ENCODE results near the gene TAL1. TPM values are rescaled to one million over a fixed set of nuclear protein-coding genes. Genes with fewer than 3 reads are reported as not detected.
A peak's percentile ranks its signal among the peaks of the same experiment; 100 is the strongest.

TAL1 gene
- total and polyA plus RNA-seq, 2 experiments from 2014 or later: not detected

GRCh38 chr1:47230692-47231300 is 1.2 kb downstream of the TAL1 start:
- H3K36me3 ChIP-seq (ENCODE audit: insufficient read depth): no peaks in the 10 kb centered on the region
- H3K4me1 ChIP-seq (ENCODE audit: insufficient read depth): peaks cover 74% of the 10 kb centered on the region
- ATAC-seq (peak; percentile 45), DNase-seq (ENCODE audit: low spot score) (peak; percentile 73)
- H3K27ac ChIP-seq (ENCODE audit: low read depth): no peak overlapping the region
- no peak for TF ChIP-seq CTCF (conservative IDR thresholded peaks at IDR 0.05; ENCODE audit: low read depth in 2 of 2)
- TF ChIP-seq POLR2AphosphoS5 (IDR thresholded peaks at IDR 0.05; ENCODE audit: low read depth): no peak
- no peak for TF ChIP-seq ZNF331 (CRISPR knock-in tag; IDR thresholded peaks at IDR 0.05; ENCODE audit: low read depth)
- TF ChIP-seq CREB1 (CRISPR knock-in tag; IDR thresholded peaks at IDR 0.05; ENCODE audit: low read depth): no peak
- TF ChIP-seq ZNF114 (CRISPR knock-in tag; IDR thresholded peaks at IDR 0.05): no peak
- TF ChIP-seq ETS1 (IDR thresholded peaks at IDR 0.05): no peak
- peak; percentile 97 for TF ChIP-seq EZH2 (IDR thresholded peaks at IDR 0.05; ENCODE audit: low read depth, unreplicated experiment)
- peak; percentile 79 for TF ChIP-seq NANOG (IDR thresholded peaks at IDR 0.05; ENCODE audit: borderline replicate concordance)
- peak; percentile 86 for TF ChIP-seq EZH2phosphoT487 (IDR thresholded peaks at IDR 0.05; ENCODE audit: unreplicated experiment)
- H3K27me3 ChIP-seq (ENCODE audit: insufficient read depth): peaks cover 100% of the 10 kb centered on the region
- H3K4me3 ChIP-seq: peak overlapping the region; percentile 53
- Mint-ChIP-seq H3K4me1 (peaks cover 65% of the 10 kb centered on the region), H3K27ac (no peak overlapping the region), H3K27me3 (ENCODE audit: insufficient read depth, low read depth, poor library complexity) (peaks cover 98% of the 10 kb centered on the region), H3K36me3 (ENCODE audit: low read depth) (no peaks in the 10 kb centered on the region), H3K9me3 (0 out of 3 replicates have a peak, but pooled peaks cover 3% of the 10 kb centered on the region), H3K4me3 (peak overlapping the region; percentile 71)
- no peaks in the 10 kb centered on the region for H3K79me2 ChIP-seq (replicated peaks; ENCODE audit: insufficient read depth)
- peak overlapping the region; percentile 76 for H3K4me2 ChIP-seq
- peaks cover 25% of the 10 kb centered on the region; the same call in 1 of the 2 replicates for H4K20me1 ChIP-seq (replicated peaks; ENCODE audit: insufficient read depth)
- H3F3A ChIP-seq (replicated peaks; ENCODE audit: low read depth): peaks cover 24% of the 10 kb centered on the region
- no peaks in the 10 kb centered on the region for H3K9me2 ChIP-seq (ENCODE audit: insufficient read depth)
- H2AFZ ChIP-seq: no peak overlapping the region

- Histone ChIP-seq H3K79me2 (replicated peaks; ENCODE audit: insufficient read depth) (no peaks in the 10 kb centered on the region), H3K36me3 (ENCODE audit: insufficient read depth) (no peaks in the 10 kb centered on the region), H3K4me2 (peak overlapping the region; percentile 76), H2AFZ (no peak overlapping the region), H4K20me1 (replicated peaks; ENCODE audit: insufficient read depth) (peaks cover 23% of the 10 kb centered on the region; the same call in 1 of the 2 replicates), H3K4me1 (ENCODE audit: insufficient read depth) (peaks cover 67% of the 10 kb centered on the region), H3K27ac (ENCODE audit: low read depth) (no peak overlapping the region), H3F3A (replicated peaks; ENCODE audit: low read depth) (peaks cover 24% of the 10 kb centered on the region), H3K9me2 (ENCODE audit: insufficient read depth) (no peaks in the 10 kb centered on the region), H3K27me3 (ENCODE audit: insufficient read depth) (peaks cover 100% of the 10 kb centered on the region), H3K4me3 (peak overlapping the region; percentile 55)
- peaks cover 61% of the 10 kb centered on the region for H3K4me1 Mint-ChIP-seq
- no peaks in the 10 kb centered on the region for H3K36me3 Mint-ChIP-seq (ENCODE audit: low read depth)
- DNase-seq (ENCODE audit: low spot score) (peak; percentile 11), ATAC-seq (no peak)
- H3K27ac Mint-ChIP-seq: no peak overlapping the region
- H3K27me3 Mint-ChIP-seq (ENCODE audit: insufficient read depth, low read depth, poor library complexity): peaks cover 94% of the 10 kb centered on the region
- H3K9me3 Mint-ChIP-seq: 0 out of 3 replicates have a peak, but pooled peaks cover 3% of the 10 kb centered on the region
- peak overlapping the region; percentile 71 for H3K4me3 Mint-ChIP-seq
- TF ChIP-seq NANOG (IDR thresholded peaks at IDR 0.05; ENCODE audit: borderline replicate concordance) (no peak), CTCF (conservative IDR thresholded peaks at IDR 0.05; ENCODE audit: low read depth in 2 of 2) (no peak), REST (IDR thresholded peaks at IDR 0.05; ENCODE audit: unreplicated experiment) (no peak), ZNF331 (CRISPR knock-in tag; IDR thresholded peaks at IDR 0.05; ENCODE audit: low read depth) (no peak), EZH2 (IDR thresholded peaks at IDR 0.05; ENCODE audit: low read depth, unreplicated experiment) (peak; percentile 77)
Observed at GRCh38 chr1:47229886-47230691, 1.9 kb downstream of the TAL1 start.
